NAMALWA (cell line): ENCODE data around the gene PARP3.

Experiments
- DNase-seq: peaks from one replicate; pipeline ENCODE4 v3.0.0-alpha.2; 2015; ENCODE audit warnings: low spot score

PARP3 gene

DNA sequence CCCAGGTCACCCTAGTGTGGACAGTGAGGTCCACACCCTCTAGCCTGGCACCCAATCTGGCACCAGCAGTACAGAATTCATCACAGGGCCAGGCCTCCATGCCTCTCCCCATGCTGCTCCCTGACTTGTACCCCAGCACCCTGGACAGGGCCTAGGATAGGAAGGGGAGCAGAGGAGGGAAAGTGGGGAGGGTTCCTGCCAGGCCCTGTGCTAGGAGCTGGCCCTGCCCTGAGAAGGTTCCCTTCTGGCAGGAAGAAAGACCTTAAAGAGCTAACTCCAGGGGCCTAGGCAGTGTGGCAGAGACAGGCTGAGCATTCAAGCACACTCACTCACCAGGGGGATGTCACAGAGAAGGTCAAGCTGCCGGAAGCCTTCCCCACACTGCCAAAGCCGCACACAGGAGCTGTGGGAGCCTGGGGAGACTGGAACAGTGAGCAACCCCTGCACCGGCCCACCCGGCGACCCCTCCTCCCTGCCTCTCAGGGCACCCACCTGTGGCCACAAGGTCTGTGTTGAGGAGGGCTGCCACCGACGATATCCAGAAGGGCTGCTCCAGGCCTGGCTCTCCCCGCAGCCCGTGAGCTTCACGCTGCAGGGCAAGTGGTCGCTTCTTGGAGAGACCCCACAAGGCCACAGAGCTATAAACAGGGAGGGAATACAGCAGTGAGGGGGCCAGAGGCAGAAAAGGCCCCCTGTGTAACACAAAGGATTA, 7.9 kb upstream of the PARP3 start:
- DNase-seq = no peak

DNA sequence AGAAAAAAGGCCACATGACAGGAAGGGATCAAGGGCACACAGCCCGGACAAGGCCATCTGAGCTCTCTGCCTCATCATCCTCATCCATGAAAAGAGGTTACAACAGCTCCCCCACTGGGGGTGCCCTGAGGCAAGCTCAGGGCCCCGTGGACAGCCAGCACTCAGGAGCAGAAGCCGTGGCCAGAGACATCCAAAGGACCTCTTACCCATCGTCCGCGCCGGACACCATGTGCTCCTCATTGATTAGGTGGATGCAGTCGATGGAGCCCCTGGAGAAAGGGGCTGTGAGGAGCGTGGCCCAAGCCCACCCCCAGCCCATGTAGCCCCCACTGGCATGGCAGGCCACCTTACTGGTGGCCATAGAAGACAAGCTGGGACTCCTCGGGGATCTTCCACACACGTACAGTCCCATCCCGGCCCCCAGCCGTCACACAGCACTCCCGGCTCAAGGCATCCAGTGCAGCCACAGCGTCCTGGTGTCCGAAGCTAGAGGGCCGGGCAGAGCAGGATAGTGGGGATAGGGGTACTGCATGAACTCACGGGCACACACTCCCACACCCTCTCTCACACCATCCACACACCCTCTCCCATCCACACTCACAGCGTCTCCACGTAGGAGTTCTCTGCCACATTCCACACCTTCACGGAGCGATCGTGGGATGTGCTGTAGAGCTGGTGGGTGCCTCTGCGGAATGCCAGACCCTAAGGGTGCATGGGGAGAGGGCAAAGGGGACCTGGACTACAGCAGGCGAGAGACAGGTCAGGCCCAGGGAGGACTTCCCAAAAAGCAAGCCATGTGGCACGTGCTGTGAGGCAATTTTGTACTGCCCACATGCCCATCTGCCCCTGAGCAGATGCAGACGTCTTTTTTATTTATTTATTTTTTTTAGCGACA, 6.9 kb upstream of the PARP3 start:
- no peak for DNase-seq

DNA sequence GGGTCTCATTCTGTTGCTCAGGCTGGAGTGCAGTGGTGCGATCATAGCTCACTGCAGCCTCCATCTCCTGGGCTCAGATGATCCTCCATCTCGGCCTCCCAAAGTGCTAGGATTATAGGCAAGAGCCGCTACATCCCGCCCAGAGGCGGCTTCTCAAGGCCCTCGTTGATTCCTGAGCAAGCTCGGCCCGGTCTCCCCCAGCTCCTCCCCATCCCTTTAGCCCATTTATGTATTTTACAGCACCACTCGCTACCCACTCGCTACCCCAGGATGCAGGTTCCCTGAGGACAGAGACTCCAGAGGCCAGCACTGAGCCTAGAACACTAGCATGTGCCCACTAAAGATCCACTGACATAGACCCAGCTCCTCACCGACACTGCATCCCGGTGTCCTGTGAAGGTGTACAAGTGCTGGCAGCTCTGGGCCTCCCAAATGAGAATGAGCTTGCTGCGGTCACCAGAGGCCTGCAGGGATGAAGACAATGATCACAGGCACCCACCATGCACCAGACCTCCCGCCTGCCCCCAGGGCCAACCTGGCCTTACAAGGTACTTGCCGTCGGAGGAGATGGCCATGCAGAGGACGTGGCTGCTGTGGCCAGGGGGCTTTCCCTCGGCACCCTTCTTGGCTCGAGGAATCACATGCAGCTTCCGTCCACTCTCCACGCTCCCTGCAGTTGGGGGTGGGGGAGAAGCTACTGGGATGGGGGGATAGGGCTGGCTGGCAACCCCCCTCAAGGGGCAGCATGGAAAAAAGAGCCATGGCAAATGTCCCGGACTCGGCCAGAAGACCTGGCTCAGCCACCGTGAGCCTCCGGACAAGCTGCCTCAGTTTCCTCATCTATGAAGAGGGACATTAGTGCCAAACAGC, 6.0 kb upstream of the PARP3 start:
- DNase-seq = no peak

DNA sequence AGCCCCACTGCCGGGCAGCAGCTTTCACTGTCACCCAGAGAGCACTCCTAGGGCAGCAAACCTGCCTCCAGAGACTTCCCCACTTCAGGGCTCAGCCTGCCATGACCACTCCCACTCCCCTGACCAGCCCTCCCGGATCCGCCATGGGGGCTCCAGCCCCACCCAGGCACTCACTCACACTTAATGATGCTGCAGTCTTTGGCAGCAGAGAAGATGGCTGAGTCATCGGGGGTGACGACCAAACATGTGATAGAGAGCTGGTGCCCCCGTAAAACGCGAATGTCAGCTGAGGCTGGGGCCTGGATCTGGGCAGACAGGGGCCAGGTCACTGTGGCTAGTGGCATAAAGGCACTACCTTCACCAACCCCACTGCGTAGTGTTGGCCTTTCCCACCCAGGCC, 5.1 kb upstream of the PARP3 start:
- DNase-seq = no peak

DNA sequence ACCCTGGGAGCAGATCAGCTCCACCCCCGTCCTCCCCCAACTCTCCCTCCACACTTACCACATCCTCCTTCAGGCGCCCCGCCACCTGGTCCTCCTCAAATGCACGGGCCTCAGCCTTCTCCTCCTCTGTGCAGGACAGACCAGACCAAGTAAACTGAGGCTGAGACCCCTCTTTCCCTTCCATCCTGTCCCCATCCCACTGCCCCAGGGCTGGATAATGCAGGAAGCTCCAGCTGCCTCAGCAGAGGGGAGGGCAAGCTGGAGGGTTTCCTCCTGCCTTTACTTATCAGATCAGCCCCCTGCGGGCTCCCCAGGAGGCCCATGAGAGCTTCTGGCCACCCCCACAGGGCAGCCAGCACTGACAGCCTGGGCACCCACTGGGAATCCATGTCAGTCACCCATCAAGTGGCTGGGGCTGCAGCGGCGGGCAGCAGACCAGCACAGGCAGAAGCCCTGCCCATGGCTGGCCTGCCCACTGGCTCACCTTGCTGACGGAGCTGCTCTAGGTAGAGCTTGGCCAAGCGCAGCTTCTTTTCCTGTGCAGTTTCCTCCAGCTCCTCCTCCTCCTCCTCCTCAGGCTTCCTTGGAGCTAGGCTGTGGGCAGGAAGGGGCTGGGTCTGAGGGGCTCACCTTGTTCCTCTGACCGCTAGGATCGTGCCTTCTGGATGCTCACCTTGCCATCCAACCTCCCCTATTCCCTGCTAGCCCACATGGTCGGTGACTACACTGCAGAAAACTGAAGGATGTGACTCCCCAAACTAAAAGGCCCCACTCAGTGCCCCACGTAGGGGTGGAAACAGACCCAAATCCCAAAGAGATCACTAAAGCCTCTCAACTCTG, 4.3 kb upstream of the PARP3 start:
- no peak for DNase-seq

DNA sequence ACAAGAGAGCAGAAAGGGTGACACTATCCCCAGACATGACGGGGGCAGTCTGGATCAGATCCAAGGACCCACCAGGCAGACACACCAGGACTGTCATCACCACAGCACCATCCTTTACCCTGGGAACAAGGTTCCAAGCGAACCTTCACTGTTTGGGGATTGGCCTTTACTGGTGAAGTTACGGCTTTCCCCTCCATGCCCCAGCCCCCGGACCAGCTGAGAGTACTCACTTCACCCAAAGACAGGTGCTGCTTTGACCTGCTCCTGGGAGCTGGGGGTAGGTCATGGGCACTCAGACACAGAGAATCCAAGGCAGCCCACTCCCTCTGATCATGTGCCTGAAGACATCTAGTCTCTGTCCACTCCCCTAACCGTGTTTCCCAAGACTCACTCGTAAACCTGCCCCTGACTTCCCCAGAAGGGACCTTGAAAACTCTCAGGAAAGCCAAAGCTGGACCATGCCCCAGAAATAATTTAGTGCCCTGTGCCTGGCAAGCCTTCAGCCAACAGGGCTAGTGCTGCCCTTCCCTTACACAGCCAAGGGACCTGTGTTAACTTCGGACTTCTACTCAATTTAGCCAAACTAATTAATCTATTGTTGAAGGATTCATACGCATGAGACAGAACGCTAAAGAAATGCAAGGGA, 3.3 kb upstream of the PARP3 start:
- no peak for DNase-seq

DNA sequence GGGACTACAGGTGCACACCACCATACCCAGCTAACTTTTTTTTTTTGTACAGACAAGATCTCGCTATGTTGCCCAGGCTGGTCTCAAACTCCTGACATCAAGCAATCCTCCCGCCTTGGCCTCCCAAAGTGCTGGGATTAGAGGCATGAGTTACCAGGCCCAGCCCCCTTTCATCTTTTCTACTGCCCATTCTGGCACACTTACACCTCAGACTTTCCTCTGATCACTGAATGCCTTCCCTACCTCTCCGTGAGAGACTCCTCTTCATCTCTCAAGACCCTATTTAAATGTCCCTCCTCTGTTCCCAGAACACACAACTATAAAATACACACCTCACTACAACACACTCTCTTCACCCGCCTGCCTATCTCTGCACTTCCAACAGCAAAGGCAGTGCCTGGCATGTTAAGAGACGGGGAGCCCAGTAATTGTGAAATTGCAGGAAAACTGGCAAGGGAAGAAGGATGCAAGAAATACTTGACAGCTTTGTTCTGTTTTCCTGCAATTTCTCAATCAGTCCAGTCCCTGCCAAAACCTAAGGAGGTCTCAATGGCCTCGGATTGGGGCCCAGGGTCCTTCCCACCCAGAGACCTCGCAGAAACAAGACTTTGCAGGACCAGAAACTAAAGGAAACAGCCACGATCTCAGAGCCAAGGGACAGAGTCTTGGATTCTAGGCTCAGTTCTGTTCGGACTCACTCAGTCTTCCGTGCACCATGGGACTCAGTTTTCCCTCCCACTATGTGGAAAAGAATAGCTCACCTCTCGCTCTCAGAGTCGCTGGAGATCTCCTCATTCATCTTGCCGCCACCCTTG, 1.3 kb upstream of the PARP3 start:
- DNase-seq = no peak

DNA sequence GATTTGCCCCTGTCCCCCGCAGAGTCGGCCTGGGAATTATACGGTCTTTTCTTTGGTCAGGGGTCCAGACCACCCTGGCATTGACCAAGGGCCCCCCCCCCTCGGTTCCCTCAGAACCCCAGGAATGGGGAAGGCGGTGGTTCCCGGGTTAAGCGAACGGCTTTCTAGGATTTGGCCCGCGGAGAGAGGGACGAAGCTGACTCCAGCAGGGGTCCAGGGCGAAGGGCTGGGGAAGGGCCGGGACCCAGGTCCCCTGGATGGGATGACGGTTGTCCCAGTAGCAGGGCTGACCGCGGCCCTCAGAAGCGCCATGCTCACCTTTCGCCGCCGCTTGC, 733 bp upstream of the PARP3 start:
- no peak for DNase-seq

DNA sequence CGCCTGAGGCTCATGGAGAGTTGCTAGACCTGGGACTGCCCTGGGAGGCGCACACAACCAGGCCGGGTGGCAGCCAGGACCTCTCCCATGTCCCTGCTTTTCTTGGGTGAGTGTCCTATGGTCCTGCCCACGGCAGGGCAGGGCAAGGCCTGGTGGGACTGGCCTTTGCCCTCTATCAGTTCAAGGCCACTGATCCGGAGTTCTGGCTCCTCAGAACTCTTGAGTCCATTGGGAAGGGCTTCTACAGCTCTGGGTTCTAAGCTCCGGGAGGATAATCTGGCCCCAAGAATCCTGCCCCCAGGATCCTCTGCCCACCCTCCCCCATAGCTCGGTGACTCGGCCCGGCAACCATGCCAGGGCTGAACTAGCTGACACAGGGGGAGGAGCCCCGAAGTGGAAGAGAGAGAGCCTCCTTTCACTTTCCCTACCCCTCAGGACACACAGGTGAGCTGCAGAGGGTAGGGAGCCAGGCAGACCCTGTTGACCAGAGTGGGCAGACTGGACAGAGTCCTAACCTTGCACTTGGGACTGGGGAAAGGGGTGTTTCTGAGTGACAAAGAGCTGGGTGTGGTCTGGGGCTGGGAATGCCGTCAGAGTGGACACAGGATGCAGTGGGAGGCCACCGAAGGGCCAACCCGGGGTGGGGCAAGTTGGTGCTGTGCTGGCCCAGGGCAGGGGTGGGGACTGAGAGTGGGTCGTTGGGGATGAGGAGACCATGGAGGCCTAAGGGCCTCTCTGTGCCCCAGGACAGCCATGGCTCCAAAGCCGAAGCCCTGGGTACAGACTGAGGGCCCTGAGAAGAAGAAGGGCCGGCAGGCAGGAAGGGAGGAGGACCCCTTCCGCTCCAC, 664 bp downstream of the PARP3 start:
- peak; percentile 20 for DNase-seq

DNA sequence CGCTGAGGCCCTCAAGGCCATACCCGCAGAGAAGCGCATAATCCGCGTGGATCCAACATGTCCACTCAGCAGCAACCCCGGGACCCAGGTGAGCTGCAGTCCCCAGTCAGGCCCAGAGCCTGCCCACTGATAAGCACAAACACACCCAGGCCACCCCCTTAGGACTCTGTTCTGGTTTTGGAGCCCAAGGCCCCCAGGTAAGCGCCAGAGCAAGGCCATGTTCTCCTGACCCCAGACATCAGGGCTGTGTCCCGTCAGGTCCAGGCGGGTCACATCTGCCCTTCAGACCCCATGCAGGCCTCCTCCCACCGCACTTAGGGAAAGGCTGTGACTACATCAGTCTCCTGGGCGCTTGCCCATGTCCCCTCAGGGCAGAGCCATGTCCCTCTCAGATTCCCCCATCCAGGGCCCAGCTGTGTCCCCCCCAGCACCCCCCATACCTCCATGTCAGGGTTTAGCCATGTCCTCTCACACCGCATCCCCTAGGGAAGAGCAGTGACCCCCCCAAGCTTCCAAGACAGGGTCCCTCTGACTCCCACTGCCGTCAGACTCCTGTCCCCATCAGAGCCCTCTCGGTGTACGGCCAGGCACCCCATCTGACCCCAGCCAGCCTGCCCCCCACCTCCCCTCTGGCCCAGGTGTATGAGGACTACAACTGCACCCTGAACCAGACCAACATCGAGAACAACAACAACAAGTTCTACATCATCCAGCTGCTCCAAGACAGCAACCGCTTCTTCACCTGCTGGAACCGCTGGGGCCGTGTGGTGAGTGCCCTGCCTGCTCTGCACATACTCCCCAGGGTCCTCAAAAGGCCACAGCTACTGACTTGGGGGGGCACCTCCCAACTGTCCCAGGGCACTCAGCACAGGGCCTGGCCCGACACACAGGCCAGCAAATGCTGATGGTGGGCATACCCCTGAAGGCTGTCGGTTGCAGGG, 1.6 kb downstream of the PARP3 start:
- no peak for DNase-seq

DNA sequence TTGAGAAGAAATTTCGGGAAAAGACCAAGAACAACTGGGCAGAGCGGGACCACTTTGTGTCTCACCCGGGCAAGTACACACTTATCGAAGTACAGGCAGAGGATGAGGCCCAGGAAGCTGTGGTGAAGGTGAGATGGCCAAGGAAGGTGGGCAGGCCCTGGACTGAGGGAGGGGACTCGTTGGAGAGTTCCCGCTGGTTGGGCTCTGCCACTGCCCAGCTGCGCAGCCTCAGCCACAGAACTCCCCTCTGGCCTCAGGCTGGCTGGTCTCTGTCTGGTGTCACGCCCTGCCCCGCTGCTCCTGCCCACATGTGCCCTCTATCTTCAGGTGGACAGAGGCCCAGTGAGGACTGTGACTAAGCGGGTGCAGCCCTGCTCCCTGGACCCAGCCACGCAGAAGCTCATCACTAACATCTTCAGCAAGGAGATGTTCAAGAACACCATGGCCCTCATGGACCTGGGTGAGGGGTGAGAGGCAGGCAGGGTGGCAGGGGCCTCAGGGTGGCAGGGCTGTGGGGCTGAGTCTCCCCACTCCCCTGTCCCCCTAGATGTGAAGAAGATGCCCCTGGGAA, 2.4 kb downstream of the PARP3 start:
- no peak for DNase-seq

DNA sequence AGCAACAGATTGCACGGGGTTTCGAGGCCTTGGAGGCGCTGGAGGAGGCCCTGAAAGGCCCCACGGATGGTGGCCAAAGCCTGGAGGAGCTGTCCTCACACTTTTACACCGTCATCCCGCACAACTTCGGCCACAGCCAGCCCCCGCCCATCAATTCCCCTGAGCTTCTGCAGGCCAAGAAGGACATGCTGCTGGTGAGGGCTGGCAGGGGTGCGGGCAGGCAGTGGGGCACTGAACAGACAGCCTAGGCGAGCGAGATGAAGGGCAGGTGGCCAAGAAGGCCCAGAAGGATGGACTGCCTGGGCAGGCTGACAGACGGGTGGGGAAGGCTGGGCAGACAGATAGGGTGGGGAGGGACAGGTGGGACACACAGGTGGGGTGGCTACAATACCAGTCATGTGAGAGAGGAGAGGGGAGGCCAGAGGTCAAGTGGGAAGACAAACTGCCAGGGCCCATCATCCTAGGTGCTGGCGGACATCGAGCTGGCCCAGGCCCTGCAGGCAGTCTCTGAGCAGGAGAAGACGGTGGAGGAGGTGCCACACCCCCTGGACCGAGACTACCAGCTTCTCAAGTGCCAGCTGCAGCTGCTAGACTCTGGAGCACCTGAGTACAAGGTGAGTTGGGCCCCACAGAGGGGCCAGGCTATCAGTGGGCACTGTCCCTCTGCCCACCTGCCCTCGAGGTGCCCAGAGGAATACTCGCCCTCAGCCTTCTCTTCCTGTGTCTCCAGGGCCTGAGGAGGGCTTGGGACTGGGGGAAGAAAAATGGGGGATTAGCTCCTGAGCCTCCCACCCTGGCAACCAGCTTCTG, 3.1 kb downstream of the PARP3 start:
- DNase-seq = no peak

DNA sequence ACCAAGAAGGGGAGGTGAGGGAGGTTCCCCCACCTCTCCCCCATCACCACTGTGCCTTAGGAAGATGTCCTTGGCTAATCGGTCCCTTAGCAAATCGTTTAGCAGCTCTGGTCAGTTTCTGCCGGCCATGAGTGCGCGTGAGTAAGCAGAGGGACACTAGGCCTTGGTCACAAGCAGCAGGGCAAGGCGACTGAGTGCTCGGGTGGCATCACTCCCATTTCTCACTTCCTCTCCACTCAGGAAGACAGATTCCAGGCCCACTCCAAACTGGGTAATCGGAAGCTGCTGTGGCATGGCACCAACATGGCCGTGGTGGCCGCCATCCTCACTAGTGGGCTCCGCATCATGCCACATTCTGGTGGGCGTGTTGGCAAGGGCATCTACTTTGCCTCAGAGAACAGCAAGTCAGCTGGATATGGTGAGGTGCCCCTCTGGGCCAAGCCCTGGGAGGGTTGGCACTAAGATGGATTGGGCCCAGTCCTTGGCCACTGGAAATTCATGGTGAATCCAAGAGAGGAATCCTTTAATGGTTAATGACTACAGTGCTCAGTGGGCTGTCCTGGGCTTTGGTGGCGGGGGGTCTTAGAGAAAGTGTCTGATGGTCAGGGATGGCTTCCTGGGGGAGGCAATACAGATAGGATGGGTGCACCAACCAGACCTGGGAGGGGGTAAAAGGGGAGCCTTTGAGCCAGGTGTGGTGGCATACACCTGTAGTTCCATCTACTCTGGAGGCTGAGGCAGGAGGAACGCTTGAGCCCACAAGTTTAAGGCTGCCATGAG, 4.0 kb downstream of the PARP3 start:
- DNase-seq = no peak

DNA sequence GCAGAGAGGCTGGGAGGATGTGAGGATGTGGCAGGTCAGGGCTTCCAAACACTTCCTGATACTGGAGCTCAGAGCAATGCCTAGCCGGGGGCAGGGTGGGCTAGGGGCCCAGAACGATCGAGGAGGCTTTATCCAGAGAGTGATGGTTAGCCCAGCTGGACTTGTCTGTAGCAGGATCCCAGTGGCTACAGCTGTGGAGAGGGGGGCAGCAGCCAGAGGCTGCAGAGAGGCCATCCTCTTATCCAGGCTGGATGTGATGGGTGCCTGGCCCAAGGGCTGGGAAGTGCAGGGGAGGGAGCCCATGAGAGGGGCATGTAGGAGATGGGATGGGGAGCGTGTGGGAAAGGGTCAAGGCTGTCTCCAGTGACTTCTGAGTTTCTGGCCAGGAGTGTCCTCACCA, 4.6 kb downstream of the PARP3 start:
- no peak for DNase-seq

DNA sequence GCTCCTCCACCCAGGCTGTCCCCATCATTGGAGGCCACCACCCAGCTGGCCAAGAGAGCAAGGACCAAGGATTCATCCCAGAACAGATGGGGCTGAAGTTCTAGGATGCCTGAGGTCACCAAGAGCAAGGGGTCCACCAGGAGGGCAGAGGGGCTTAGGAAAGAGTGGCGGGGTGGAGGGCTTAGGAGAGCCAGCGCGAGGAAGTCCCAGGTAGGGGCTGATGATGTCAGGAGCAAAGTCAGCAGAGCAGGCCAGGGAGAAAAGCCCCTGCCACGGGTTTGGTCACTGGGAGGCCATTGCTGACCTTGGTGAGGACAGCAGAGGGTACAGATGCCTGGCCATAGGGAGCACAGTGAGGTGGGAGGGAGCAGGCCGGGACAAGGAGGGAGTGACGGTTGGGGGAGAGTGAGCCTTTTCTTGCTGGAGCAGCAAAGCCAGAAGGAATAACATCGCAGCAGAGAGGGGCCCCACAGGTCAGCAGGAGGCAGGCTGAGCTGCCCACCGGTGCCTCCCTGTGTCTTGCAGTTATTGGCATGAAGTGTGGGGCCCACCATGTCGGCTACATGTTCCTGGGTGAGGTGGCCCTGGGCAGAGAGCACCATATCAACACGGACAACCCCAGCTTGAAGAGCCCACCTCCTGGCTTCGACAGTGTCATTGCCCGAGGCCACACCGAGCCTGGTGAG, 5.2 kb downstream of the PARP3 start:
- no peak for DNase-seq
